ENCODE data around the gene DYNLT5.
"Not testable (repeated sequence)": the region's sequence is repeated elsewhere in the genome, so short reads cannot be mapped to it uniquely, and the experiment has no call there.

DYNLT5 gene

DNA sequence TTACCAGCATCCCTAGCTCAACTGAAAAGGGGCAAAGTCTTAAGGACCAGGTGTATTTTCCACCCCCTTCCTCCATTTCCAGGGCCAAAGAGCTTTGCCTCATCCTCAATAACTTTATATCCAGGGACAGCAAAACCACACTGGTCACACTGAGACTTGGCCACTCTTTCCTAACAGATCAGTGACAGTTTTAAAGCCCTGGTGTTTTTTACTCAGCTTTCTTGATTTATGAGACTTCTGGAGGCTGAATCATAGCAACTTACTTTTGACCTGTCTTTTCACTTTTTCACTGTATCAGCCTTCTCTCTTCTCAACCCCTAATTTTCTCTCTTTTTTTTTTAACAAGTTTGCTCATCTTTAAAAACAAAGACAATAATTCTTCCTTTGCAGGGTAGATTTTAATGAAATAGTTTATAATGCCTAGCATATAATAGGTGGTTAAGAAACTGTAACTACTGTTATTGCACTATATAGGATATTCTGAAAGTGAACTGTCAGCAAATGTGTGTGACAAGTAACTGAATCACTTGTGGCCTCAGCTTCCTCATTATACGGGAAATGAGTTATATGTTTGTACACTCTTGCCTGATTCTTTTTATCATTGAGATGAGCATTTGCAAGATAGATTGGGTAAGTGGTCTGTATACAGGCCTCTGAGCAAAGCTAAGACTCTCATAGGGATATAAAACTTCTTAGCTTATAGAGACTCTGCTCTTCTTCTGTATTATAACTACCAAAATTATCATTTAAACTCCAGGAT lies 19.7 kb upstream of the DYNLT5 start:
- H3K4me3 ChIP-seq (ENCODE audit: low read depth, low read length), result no peak overlapping the region
- TF ChIP-seq, protein P1, sequence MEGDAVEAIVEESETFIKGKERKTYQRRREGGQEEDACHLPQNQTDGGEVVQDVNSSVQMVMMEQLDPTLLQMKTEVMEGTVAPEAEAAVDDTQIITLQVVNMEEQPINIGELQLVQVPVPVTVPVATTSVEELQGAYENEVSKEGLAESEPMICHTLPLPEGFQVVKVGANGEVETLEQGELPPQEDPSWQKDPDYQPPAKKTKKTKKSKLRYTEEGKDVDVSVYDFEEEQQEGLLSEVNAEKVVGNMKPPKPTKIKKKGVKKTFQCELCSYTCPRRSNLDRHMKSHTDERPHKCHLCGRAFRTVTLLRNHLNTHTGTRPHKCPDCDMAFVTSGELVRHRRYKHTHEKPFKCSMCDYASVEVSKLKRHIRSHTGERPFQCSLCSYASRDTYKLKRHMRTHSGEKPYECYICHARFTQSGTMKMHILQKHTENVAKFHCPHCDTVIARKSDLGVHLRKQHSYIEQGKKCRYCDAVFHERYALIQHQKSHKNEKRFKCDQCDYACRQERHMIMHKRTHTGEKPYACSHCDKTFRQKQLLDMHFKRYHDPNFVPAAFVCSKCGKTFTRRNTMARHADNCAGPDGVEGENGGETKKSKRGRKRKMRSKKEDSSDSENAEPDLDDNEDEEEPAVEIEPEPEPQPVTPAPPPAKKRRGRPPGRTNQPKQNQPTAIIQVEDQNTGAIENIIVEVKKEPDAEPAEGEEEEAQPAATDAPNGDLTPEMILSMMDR (IDR thresholded peaks at IDR 0.05; ENCODE audit: borderline replicate concordance, insufficient read depth, low read depth, low read length), result no peak

DNA sequence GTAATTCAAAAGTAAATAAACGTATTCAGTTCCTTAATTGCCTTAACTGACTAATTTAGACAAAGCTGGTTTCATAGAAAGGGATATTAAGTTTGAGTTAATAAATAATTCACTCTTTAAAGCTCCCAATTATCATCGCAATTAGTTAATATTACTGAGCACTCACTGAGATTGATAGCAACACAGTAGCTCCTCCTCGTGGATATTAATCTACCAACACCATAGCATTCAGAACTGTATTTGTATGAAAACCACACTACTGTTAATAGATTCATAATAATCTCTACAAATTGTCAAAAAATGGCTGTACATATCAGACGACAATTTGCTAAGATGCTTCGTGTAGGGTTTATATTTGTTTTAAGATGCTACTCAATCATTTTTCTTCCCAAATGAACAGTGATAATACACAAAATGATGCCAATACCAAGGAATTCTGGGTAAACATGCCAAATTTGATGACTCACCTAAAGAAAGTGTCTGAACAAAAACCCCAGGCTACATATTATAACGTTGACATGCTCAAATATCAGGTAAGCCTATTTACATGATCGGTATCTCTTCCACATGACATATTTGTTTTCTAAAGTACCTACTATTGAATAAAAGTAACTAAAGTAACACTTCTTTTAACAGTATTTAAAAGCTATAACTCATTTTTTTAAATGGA lies 18.8 kb upstream of the DYNLT5 start:
- TF ChIP-seq, protein P1 (IDR thresholded peaks at IDR 0.05; ENCODE audit: borderline replicate concordance, insufficient read depth, low read depth, low read length), result no peak
- H3K4me3 ChIP-seq (ENCODE audit: low read depth, low read length), result no peak overlapping the region

DNA sequence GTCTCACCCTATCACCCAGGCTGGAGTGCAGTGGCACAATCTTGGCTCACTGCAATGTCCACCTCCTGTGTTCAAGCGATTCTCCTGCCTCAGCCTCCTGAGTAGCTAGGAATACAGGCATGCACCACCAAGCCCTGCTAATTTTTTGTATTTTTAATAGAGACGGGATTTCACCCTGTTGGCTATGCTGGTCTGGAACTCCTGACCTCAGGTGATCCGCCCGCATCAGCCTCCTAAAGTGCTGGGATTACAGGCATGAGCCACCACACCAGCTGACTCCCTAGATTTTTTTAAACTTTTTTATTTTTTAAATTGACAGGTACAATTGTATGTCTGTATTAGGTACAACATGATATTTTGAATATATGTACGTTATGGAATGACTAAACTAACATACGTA lies 17.7 kb upstream of the DYNLT5 start:
- H3K4me3 ChIP-seq (ENCODE audit: low read depth, low read length), result not testable (repeated sequence)

DNA sequence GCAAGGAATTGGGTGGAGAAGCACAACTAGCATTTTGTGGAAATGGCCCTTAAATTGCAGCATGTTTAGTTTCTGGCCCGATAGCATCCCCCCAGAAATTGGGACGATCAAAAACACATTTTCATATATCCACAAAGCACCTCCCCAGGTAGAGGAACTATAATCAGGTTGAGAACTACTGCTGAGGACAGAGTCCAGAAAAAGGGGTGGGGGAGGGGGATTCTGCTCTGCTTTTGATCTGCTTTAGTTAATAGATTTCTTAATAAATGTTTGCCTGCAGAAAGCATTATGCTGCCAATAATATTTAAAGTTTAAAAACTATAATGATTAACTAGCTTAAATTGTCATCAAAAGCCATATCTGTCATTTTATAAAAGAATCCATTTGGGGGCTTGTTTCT lies 14.4 kb upstream of the DYNLT5 start:
- no peak overlapping the region for H3K4me3 ChIP-seq (ENCODE audit: low read depth, low read length)
- TF ChIP-seq, protein P1 (IDR thresholded peaks at IDR 0.05; ENCODE audit: borderline replicate concordance, insufficient read depth, low read depth, low read length), result no peak

DNA sequence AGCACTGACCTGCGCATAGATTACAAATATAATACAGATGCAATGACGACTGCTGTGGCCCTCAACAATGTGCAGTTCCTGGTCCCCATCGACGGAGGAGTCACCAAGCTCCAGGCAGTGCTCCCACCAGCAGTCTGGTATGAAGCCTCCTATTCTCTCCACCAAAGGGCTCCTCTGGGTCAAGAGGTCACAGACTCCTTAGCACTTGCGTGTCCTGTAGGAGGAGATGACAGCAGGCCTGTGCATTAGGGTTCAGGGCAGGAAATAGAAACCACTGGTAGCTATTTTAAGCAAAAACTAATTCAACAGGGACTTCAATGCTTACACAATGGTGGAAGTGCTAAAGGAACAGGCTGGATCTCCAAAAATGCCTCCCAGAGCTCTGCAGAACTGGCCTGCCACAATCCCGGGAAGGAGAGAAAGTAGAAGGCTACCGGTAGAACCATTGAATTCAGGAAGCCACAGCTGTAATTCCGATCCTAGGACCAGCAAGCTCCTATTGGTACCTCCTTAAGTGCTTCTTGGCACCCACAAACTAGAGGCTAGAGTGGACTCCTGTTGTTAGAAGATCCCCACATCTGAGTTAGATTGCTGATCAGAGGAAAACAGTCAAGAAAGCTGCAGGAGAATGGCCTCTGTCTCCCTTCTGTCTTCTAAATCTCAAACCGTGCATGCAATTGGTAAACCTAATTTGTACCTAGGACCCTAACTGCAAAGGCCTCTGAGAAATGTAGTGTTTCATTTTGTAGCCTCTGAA lies 12.7 kb upstream of the DYNLT5 start:
- TF ChIP-seq, protein P1 (IDR thresholded peaks at IDR 0.05; ENCODE audit: borderline replicate concordance, insufficient read depth, low read depth, low read length), result no peak
- no peak overlapping the region for H3K4me3 ChIP-seq (ENCODE audit: low read depth, low read length)

DNA sequence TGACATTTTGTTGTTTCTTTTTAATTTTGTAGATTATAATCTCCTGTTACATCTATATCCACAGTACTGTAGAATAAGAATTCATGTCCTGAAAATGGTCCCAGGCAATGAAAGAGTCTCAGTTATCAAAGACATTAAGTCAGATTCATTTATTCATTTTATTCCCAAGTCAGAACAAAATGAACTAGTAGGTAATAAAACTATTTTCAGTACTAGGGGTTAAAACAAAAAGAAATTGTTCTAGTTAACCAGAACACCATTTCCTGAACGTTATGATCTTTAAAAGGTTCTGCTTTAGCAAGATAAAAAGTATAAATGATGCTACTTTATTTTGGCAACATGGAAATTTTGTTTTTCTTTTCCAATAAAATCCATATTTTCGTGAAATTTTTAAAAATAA lies 6.8 kb upstream of the DYNLT5 start:
- TF ChIP-seq, protein P1 (IDR thresholded peaks at IDR 0.05; ENCODE audit: borderline replicate concordance, insufficient read depth, low read depth, low read length), result no peak
- no peak overlapping the region for H3K4me3 ChIP-seq (ENCODE audit: low read depth, low read length)

DNA sequence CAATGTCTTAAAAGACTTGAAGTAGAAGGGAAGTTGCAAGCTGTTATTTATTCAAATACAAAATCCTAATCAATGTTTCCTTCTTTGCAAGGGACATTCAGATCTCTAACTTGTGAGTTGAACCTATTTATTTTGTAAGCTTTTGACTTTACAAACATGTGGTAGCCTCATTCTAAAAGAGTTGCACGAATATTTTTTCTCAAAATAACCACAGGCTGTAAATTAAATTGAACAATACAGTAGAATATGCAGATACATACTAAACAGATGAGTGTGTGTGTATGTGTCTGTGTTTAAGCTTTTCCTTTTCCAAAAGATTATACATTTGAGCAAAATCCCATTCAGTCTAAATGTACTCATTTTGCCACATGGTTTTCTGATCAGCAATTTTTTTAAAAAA lies 4.8 kb upstream of the DYNLT5 start:
- no peak overlapping the region for H3K4me3 ChIP-seq (ENCODE audit: low read depth, low read length)
- TF ChIP-seq, protein P1 (IDR thresholded peaks at IDR 0.05; ENCODE audit: borderline replicate concordance, insufficient read depth, low read depth, low read length), result no peak

Data from GM12875 (cell line).